Endothelial cell of umbilical vein (primary cell): ENCODE results near the gene BLVRA. TPM values are rescaled to one million over a fixed set of nuclear protein-coding genes. Genes with fewer than 3 reads are reported as not detected.

ENCODE experiments used
- BruUV-seq: library from RNA; stranded (reverse); fragments of 400-500 nt; replicated peaks from 2 replicates; lab custom pipeline; 2021; lab: Mats Ljungman, UMichigan
- CTCF ChIA-PET: fragments of 300-600, 350-600 bp; sonication (Branson Sonifier 250); formaldehyde crosslinking; loops from one replicate; lab custom pipeline; 2021; ENCODE audit warnings: antibody characterized with exemption, inconsistent platforms; lab: Charles Lee
- POLR2A ChIA-PET: fragments of 300-600, 350-600 bp; sonication (Branson Sonifier 250); formaldehyde crosslinking; loops from one replicate; lab custom pipeline; 2021; ENCODE audit warnings: antibody characterized with exemption, inconsistent platforms; lab: Charles Lee
- DNase-seq: peaks from one replicate; pipeline ENCODE4 v3.0.0-alpha.2; 2011; ENCODE audit warnings: low read depth, low spot score
- FAIRE-seq: peaks from 2 replicates; lab custom pipeline; 2011; peaks lifted over from hg19 to GRCh38; lab: Jason Lieb, UNC
- H2AFZ ChIP-seq: 2 replicates; pipeline ENCODE4 v1.6.0; 2012; ENCODE audit warnings: low read depth, low read length, control low read depth, inconsistent platforms
- H3K27ac ChIP-seq: 2 replicates; pipeline ENCODE4 v1.5.1; 2011; ENCODE audit warnings: low read depth, mild to moderate bottlenecking, control low read depth, low read length, moderate library complexity; ENCODE audit not compliant: insufficient read depth
- H3K27me3 ChIP-seq, 2 experiments: 2 replicates each; pipeline versions ENCODE4 v1.6.0 to v1.6.1; 2011; ENCODE audit warnings: low read length in 2 of 2, mixed read lengths in 1 of 2; ENCODE audit not compliant: control insufficient read depth in 2 of 2, insufficient read depth in 2 of 2
- H3K36me3 ChIP-seq, 2 experiments: 2 replicates in 1 of 2; 3 replicates in 1 of 2; pipeline ENCODE4 v1.5.1; 2011; ENCODE audit warnings: low read length in 2 of 2, mild to moderate bottlenecking in 1 of 2, moderate library complexity in 1 of 2; ENCODE audit not compliant: control insufficient read depth in 2 of 2, insufficient read depth in 2 of 2; ENCODE audit errors: extremely low read depth in 1 of 2
- H3K4me1 ChIP-seq: 3 replicates; pipeline ENCODE4 v1.5.1; 2011; ENCODE audit warnings: mild to moderate bottlenecking, low read length; ENCODE audit not compliant: control insufficient read depth, insufficient read depth; ENCODE audit errors: extremely low read depth
- H3K4me2 ChIP-seq: 2 replicates; pipeline ENCODE4 v1.6.1; 2011; ENCODE audit warnings: low read length, control low read depth, mixed read lengths; ENCODE audit not compliant: insufficient read depth
- H3K4me3 ChIP-seq, 3 experiments: fragments of 200-600 bp in 1 of 3; sonication (generic), shearing (Covaris generic) in 1 of 3; replicated peaks in 1 of 3; 2 replicates each; pipeline ENCODE4 v1.5.1; 2011 to 2016; ENCODE audit warnings: control low read depth in 3 of 3, low read length in 3 of 3, mild to moderate bottlenecking in 2 of 3, inconsistent platforms in 1 of 3, low read depth in 1 of 3, moderate library complexity in 1 of 3; ENCODE audit not compliant: insufficient read depth in 1 of 3
- H3K79me2 ChIP-seq: 2 replicates; pipeline ENCODE4 v1.6.0; 2012; ENCODE audit warnings: low read length, inconsistent platforms; ENCODE audit not compliant: control insufficient read depth, insufficient read depth
- H3K9ac ChIP-seq: replicated peaks from 2 replicates; pipeline ENCODE3; 2011; ENCODE audit warnings: low read length, control low read depth; ENCODE audit not compliant: insufficient read depth; ENCODE audit errors: extremely low read depth
- H3K9me1 ChIP-seq: replicated peaks from 3 replicates; pipeline ENCODE4 v1.6.0; 2011; ENCODE audit warnings: mild to moderate bottlenecking, low read length; ENCODE audit not compliant: control insufficient read depth, insufficient read depth; ENCODE audit errors: extremely low read depth
- H3K9me3 ChIP-seq: replicated peaks from 2 replicates; pipeline ENCODE4 v1.5.1; 2012; ENCODE audit warnings: low read length, inconsistent platforms; ENCODE audit not compliant: control insufficient read depth, insufficient read depth
- H4K20me1 ChIP-seq: replicated peaks from 2 replicates; pipeline ENCODE3; 2011; ENCODE audit warnings: mild to moderate bottlenecking, low read length; ENCODE audit not compliant: control insufficient read depth, insufficient read depth; ENCODE audit errors: extremely low read depth
- CTCF ChIP-seq, 2 donors: IDR thresholded peaks; 1 replicate in 1 of 2; 2 replicates in 1 of 2; pipeline ENCODE4 v1.5.1; 2011; ENCODE audit warnings: low read length in 2 of 2, mild to moderate bottlenecking in 2 of 2, moderate library complexity in 2 of 2, control low read depth in 1 of 2, inconsistent platforms in 1 of 2, low read depth in 1 of 2; ENCODE audit not compliant: insufficient read depth in 1 of 2; ENCODE audit errors: extremely low read depth in 1 of 2
- EZH2 ChIP-seq: IDR thresholded peaks from 2 replicates; pipeline ENCODE4 v1.6.1; 2012; ENCODE audit warnings: borderline replicate concordance, low read depth, mild to moderate bottlenecking, moderate library complexity, low read length, inconsistent platforms; ENCODE audit not compliant: severe bottlenecking
- GATA2 ChIP-seq: IDR thresholded peaks from 2 replicates; pipeline ENCODE4 v1.7.0; 2011; ENCODE audit warnings: low read depth, mild to moderate bottlenecking, moderate library complexity, mixed read lengths, low read length; ENCODE audit not compliant: insufficient read length, insufficient read depth
- JUN ChIP-seq: IDR thresholded peaks from 2 replicates; pipeline ENCODE4 v1.6.1; 2011; ENCODE audit warnings: borderline replicate concordance, low read depth; ENCODE audit not compliant: insufficient read length, insufficient read depth
- MAX ChIP-seq: IDR thresholded peaks from 2 replicates; pipeline ENCODE4 v1.6.1; 2011; ENCODE audit not compliant: insufficient read depth, insufficient read length
- MYC ChIP-seq: IDR thresholded peaks from one replicate; pipeline ENCODE4 v1.6.1; 2011; ENCODE audit warnings: mild to moderate bottlenecking, low read depth, low read length
- POLR2A ChIP-seq: IDR thresholded peaks from 2 replicates; pipeline ENCODE4 v1.6.1; 2012; ENCODE audit warnings: low read depth, mild to moderate bottlenecking, control low read depth, low read length
- POLR2AphosphoS5 ChIP-seq: IDR thresholded peaks from 2 replicates; pipeline ENCODE4 v1.6.1; 2012; ENCODE audit warnings: low read depth, mild to moderate bottlenecking, control low read depth, low read length, moderate library complexity; ENCODE audit not compliant: insufficient read depth
- dilution Hi-C: fragments of 300-500 bp; cut with MboI; formaldehyde crosslinking; loops from one replicate; pipeline ENCODE4 v1.15.0; 2019; ENCODE audit warnings: low sequenced_read_pairs; ENCODE audit not compliant: extremely low pct_ligation_motif_present
- intact Hi-C: fragments of 100-400 bp; cut with micrococcal nuclease; formaldehyde crosslinking; loops from one replicate; pipeline ENCODE4 v1.10.0; 2022
- polyA plus RNA-seq, 4 experiments: library from polyadenylated mRNA; depleted of rRNA in 3 of 4; stranded (reverse) in 3 of 4; unstranded in 1 of 4; fragments of >200 nt; gene quantifications; 2 replicates each; pipeline versions ENCODE4 v1.2.1 to v1.2.3, GENCODE V29; 2011 to 2012; ENCODE audit warnings: missing spikeins in 1 of 4
- total RNA-seq: library from RNA; stranded (reverse); gene quantifications from 2 replicates; pipeline ENCODE4 v1.2.3, GENCODE V29; 2021

Gene BLVRA
- total and polyA plus RNA-seq, 2 donors (not counting 3 experiments of a cell fraction or from before 2014, with no cell fraction given): 24.0 to 34.5 TPM

DNA sequence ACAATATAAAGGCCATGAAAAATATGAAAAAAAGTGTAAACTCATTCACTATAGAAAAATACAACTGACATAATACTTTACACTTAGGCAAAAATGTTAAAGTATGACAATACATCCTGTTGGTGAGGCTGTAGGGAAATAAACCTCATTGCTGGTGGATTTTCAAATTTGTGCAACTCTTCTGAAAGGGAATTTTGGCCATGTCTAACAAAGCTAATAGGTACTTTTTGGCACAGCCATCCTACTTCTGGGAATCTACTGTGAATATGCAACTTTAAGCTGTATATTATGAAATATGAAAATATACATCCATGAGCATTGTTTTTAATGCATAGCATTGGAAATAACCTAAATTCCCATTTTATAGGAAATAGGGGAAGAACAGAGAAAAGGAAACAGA, 15.8 kb upstream of the BLVRA start:
- Histone ChIP-seq H3K9me1 (no peaks in the 10 kb centered on the region), H3K9ac (no peak overlapping the region), H4K20me1 (no peaks in the 10 kb centered on the region), H3K27me3 (peaks cover 2 to 5% of the 10 kb centered on the region in 2 experiments), H3K4me3 (no peak overlapping the region), H3K4me2 (no peak overlapping the region), H3K36me3 (no peaks in the 10 kb centered on the region), H3K4me1 (no peaks in the 10 kb centered on the region), H3K9me3 (no peaks in the 10 kb centered on the region), H2AFZ (no peak overlapping the region), H3K27ac (no peak overlapping the region), H3K79me2 (no peaks in the 10 kb centered on the region)
- intact Hi-C loops (no loop called here), dilution Hi-C loops (no loop called here)
- POLR2A ChIA-PET: no interaction called here
- no TSS peak for BruUV-seq
- CTCF ChIA-PET: interaction anchor here (1.2 to 1.5 kb wide), 2 partner anchors 9 to 13 kb away, joined by 3 read pairs; partner anchors contain the start of gene COA1
- DNase-seq (no peak), FAIRE-seq (no peak)
- TF ChIP-seq CTCF (IDR thresholded peaks at IDR 0.05; ENCODE audit: extremely low read depth in 1 of 2, insufficient read depth in 1 of 2, low read depth in 1 of 2, low read length in 2 of 2) (no peak), MAX (no peak), GATA2 (no peak), JUN (no peak), EZH2 (no peak), POLR2AphosphoS5 (no peak), POLR2A (no peak), MYC (no peak)
